Measurements from ENCODE around the gene COL24A1.

DNA sequence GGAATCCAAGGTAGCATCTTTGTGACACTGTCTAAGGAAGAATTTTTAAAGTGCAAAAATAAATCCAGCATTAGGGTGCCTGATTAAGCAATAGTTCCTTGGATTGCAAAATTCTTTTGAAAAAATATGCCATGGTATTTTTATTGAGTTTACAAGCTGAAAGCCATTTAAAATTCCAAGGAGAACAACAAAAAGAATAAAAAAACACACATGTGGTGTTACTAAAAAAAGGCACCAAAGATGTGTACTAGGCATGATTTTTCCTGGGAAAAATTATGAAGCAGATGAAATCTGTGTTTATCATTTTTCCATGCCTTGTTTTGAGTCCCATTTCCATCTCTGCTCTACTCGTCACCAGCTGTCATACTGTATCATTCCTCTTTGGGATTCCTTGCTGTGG, 291.4 kb downstream of the COL24A1 start:
- TF ChIP-seq, protein P1, sequence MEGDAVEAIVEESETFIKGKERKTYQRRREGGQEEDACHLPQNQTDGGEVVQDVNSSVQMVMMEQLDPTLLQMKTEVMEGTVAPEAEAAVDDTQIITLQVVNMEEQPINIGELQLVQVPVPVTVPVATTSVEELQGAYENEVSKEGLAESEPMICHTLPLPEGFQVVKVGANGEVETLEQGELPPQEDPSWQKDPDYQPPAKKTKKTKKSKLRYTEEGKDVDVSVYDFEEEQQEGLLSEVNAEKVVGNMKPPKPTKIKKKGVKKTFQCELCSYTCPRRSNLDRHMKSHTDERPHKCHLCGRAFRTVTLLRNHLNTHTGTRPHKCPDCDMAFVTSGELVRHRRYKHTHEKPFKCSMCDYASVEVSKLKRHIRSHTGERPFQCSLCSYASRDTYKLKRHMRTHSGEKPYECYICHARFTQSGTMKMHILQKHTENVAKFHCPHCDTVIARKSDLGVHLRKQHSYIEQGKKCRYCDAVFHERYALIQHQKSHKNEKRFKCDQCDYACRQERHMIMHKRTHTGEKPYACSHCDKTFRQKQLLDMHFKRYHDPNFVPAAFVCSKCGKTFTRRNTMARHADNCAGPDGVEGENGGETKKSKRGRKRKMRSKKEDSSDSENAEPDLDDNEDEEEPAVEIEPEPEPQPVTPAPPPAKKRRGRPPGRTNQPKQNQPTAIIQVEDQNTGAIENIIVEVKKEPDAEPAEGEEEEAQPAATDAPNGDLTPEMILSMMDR (IDR thresholded peaks at IDR 0.05): no peak
- TF ChIP-seq POLR2A (IDR thresholded peaks at IDR 0.05): no peak
- TF ChIP-seq POLR2AphosphoS5 (IDR thresholded peaks at IDR 0.05): no peak

Measured in upper lobe of left lung (tissue), 4 donors.